NCI-H1417 (cell line): ENCODE results near the gene CMIP.
"Not testable (repeated sequence)": the region's sequence is repeated elsewhere in the genome, so short reads cannot be mapped to it uniquely, and the experiment has no call there.

Experiments used
- DNase-seq, 3 experiments: peaks; one replicate each; lab custom pipeline; 2025; lab: John Stamatoyannopoulos, UW

Gene CMIP

DNA sequence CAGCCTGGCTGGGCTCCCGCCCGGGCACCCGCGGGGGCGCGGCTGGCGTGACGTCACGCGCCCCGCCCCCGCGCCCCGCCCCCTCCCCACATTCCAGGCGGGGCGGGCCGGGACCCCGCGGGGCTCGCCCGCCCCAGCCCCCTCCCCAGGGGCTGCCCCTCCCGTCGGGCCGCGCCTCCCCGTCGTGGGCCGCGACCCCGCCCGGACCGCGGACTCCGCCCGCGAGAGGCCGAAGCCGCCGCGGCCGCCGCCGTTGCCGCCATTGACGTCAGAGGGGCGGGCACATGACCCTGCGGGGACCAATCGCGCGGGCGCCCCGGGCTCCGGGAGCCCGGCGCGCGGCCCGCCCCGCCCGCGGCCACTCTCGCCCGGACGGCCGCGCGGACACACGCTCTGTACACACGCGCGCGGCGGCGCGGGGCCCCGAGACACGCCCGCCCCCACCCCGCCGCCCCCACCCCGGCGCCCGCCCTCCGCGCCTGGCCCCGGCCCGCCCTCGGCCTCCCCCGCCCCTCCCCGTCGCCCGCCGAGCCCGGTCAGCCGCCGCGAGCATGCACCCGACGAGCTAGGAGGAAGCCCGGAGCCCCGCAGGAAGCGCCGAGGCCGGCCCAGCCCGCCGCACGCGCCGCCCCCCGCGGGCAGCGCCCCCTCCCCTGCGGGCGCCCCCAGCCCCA, at the start of gene CMIP:
TSS of gene CMIP (plus strand) at position 361 of the 674 bp plus-strand sequence.
- peak; percentile 73 to 80 (median 78) for DNase-seq

DNA sequence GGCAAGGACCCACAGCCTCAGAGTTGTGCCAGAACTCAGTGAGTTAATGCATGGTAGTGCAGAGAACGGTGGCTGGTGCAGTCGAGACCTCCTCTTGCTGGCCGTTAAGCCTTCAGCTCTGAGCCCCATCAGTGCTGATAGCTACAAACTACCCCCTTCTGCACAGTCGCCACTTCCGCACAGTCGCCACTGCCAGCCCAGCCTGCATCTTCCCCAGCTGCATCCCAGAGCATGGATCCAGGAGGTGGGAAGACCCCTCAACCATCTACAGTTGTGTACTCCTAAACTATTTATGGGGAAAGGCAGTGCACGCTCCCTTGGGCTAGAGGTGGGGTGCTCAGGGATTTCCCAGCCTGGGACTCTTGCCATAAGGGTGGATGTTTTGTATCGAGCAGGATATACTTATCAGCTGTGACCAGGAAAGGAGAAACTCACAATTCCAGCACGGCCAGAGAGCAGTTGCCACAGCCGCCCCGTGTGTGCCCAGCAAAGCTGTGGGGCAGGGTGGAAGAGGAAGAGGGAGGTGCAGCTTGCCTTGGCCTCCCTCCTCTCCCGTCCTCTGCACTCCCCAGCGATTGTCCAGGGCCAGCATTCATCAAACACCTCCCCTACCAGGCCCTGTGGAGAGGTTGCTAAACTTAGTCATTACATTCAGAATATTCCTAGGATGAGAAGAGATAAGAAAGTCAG, 49.5 kb upstream of the CMIP start:
- DNase-seq = no peak

DNA sequence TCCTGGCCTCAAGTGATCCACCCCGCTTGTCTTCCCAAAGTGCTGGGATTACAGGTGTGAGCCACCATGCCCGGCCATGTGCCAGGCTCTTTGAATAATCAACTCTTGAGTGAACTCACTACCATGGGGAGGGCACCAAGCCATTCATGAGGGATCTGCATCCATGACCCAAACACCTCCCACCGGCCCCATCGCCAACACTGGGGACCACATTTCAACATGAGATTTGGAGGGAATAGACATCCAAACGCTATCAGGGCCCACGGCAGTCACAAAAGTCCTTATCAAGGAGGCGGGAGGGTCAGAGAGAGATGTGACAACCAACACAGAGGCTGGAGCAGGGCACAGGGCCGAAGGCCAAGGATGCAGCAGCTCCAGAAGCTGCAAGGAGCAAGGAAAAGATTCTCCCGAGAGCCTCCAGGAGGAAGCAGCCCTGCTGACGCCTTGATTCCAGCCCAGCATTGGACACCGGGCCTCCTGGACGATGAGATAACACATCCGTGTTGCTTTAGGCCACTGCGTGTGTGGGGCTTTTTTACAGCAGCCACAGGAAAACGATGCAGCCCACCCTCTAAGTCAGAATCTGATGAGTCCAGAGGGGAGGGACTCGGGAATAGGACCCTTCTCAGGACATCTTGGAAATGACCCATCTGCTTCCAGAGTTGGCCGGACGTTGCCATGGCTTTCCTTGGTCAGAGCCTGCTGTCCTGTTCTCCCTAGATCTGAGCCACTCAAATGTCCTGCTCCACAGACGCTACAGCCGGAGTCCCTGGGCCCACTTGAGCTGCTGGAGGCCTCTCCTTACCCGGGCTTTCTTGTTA, 47.3 kb upstream of the CMIP start:
- DNase-seq = no peak

DNA sequence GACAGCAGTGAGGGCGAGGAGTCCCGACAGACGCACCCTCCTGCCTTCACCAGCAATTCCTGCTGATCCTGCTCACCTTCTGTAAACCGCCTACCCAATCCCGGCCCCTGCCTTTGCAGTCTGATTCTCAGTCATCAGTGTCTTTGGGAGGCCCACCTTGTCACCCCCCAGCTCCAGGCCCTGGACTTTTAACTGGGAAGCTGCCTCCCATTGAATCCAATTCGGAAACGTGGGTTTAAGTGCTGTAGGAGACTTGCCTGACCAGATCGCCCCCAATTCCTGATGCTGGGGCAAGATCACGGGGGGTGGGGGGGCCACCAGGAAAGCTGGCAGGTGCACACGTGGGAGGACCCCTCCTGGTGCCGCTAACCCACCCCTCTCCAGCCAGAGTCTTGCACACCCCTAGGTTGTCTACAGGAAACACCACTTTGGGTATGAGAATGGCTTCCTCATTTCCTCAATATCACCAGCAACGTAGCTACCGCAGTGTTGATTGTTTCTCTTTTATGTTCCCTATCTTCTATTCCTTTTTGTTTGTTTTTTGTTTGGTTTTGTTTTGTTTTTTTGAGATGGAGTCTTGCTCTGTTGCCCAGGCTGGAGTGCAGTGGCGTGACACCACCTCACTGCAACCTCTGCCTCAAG, 46.6 kb upstream of the CMIP start:
- no peak for DNase-seq

DNA sequence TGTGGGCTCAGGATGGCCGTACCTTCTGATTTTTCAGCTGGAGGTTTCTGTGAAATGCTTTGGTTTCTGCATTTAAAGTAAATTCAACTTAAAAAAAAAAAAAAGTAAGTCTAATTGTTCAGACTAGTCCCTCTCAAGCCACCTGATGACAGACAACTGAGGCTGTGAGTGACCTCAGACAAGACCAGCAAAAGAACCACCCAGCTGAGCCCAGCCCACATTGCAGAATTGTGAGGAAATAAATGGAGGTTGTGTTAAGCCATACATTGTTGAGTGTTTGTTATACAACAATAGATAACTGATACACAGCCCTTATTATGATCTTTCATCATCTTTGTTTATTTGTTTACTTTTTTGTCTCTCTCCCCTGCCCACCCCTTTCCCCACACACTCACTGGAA, 44.7 kb upstream of the CMIP start:
- no peak for DNase-seq

DNA sequence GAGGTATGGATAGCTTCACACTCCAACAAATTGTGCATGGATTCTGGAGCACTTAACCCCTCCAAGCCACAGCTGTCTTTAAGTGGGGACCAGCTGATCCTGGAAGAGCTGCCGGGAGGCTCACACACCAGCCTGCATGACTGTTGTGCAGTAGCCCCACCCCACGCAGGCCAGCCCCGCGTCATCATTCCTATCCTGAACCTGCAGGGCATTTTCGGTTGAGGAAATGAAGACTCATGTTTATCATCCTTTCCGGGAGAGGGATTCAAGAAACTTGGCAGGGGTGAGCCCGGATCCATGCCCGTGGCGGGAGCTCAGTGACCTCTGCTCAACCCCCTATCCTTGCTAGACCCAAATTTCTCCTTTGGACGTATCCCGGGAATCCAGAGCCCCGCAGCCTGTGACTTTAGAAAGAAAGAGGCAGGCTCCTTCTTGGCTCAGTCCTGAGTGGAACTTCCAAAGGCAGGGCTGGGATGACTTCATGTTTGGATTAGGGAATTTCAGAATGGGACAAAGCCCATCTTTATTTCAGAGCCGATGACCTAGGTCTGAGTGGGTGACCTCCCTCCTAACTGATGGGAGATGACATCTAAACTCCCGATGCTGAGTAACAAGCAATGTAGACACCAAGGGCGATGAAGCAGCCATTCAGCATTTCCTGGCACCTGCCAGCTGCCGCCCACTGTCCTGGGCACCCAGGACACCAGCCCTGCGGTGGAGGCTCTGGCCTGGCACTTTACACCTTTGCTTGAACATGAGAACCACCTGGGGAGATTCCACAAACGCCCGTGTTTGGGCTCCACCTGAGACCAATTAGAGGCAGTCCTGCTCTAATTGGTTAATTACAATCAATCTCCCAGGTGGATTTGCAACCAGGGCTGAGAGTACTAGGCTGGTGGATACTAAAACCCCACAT, 43.3 kb upstream of the CMIP start:
- DNase-seq = peak in 2 of 3 experiments; percentile 34 to 73

DNA sequence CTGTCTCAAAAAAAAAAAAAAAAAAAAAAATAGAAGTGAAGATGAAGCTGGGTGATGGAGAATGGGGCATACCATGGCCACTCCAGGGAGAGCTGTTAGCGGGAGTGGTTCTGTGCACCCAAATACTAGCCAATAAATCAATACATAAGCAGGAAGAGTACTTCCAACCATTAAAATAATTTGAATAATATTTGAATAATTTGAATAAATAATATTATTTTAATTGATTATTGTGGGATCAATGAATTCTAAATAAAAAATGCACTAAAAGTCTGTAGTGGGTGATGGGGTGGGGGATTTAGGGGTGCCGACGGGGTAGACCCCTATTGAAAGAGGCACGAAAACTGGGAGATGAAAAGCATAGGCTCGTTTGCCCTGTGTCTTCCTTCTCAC, 41.4 kb upstream of the CMIP start:
- no peak for DNase-seq

DNA sequence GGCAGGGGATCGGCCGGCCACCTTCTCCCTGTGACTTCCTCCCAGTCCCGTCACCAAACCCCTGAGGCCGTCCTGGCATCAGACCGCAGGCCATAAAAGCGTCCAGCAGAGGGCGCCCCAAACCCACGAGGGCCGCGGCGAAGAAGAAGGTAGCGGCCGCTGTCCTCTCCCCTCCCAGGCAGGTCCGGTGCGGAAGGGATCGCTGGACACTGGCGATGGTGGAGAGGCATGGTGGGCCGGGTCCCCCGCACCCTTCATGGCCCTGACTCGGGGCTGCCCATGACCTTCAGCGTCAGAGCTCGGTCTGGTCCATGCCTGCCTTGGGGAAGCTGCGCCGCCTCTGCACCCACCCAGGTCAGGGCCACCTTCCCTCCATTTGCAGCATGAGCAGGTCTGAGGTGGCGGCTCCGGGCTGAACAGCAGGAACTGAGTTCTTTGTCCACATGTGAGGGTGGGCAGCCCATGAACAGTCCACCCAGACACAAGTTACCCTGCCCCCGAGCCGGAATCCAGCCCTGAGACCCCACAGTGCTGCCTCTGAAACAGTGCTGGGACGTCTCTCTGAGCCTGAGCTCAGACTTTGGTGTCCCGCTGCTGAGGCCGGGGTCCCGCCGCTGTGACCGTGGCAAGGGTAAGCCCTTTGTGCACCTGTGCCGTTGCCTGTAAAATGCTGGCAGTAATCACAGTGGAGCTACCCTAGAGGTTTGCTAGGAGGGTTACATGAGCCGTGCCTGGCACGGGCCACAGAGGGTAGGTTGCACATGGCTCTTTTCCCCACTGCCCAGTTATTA, 40.8 kb upstream of the CMIP start:
- peak; percentile 53 to 80 (median 63) for DNase-seq

DNA sequence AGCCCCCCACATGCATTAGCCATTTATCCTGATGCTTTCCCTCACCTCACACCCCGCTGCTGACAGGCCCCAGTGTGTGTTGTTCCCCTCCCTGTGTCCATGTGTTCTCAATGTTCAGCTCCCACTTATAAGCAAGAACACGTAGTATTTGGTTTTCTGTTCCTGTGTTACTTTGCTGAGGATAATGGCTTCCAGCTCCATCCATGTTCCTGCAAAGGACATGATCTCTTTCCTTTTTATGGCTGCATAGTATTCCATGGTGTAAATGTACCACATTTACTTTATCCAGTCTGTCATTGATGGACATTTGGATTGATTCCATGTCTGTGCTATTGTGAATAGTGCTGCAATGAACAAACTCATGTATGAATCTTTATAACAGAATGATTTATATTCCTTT, 39.6 kb upstream of the CMIP start:
- DNase-seq = not testable (repeated sequence)

DNA sequence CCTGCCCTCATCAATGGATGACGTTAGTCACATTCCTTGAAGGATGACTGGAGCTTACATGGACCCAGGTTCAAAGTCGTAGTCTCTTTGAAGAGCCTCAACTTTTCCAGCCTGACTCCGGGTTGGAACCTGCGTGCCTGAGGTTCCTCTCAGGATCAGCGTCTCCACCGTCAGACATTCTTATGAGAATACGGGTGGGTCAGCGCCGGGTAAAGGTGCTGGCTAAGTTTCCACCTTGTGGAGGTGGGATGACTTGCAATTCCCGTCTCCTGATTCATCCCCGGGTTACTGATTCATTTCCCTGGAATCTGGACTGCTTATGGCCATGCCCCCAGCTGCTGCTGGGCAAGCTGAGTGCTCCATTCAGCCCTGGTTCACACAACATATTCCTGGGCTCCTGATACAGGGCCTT, 38.9 kb upstream of the CMIP start:
- DNase-seq = no peak

DNA sequence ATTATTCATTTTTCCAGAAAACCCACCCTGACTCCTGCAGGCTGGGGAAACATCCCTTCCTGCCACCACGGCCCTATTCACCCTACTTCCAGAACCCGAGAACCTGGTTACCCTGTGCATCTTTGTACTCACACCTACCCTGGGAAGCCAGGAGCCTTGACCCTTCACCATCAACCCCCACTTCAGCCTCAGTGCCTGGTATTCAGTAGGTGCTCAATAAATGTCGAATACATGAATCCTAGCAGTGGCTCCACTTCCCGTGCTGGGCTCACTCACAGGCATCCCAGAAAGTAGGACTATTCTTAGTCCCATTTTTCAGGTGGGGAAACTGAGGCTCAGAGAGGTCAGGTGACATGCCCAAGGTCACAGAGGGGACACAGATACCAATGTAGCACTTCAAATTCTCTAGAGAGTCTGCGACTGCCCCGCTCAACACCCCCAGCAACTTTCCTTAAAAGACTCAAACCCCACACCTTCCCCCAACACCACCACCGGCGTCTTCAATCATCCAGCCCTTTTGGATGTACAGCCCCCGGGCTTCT, 36.1 kb upstream of the CMIP start:
- no peak for DNase-seq

DNA sequence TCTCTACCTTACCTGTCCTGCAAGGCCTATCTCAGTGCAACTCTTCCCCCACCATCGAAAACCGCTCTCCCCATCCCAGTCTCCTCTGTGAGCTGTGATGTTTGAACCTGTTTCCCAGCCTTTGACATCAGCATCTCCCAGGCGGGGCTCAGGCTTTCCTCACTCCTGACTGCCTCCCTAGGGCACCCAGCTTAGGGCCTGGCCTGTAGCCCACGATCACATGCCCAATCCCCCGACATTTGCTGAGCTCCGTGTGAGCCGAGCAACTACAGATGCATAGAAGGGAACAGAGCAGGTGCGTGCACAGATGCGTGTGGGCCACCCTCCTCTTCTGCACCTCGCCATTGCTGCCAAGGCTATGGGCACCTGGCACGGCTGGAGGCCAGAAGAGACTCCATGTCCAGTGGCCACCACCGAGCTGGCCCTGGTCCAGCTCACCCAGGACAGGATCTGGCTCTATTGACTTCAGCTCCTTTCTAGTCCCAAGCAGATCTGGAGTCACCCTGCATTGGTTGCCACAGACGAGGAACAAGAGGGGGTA, 35.5 kb upstream of the CMIP start:
- no peak for DNase-seq

DNA sequence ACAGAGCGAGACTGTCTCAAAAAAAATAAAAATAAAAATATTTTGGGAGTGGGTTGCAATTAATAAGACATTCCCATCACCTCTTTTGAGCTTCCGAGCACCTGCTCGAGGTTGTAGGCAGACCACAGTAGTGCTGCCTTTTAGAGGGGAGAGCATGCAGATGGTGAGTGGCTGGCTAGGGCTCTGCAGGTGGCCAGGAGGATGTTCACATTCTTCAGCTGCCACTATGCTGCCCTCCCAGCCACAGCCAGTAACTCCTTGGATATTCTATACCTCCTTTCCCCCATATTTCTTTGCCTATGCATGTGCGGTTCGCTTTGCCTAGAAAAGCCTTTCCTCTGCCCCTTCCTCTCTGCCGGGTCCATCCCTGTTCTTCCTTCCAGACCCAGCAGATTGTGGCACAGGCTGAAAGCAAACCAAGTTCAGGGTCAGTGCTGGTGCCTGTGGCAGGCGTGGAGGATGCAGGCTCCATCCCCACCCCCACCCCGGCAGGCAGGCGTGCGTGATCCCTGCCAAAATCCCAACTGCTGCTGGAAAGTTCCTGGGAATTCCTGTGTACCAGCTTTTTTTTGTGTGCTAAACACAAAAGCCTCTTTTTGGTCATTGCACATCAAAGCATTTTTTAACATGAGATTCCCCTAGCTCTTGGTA, 33.8 kb upstream of the CMIP start:
- DNase-seq = no peak

DNA sequence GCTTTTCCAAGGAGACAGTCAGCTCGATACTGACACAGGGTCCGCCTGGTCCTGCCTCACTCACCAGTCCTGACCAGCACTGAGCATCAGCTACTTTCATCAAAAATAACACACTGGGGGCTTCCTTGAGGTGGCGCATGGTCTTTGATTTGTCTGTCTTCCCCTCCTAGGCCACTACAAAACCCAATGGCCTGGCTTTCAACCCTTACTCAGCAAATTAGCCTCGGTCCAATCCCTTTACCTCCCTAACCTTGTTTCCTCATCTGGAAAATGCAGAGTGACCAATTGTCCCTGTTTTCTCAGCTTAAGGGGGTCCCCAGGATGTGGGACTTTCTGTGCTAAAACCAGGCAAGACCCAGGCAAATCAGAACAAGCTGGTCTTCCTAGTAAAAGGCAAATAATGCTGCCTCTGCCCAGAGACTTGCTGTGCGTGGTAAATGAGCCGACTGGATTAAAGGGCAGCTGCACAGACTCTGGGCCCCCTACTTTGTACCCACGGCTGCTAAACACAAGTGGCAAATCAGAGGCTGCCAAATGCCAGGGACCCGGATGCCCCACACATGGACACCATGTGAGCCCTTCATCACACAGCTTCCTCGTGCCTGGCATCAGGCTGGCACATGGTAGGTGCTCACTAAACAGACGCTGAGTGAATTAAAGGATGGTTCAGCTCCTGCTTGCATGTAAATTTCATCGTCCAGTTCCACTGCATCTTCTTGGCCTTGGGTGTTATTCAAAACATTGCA, 31.2 kb upstream of the CMIP start:
- no peak for DNase-seq

DNA sequence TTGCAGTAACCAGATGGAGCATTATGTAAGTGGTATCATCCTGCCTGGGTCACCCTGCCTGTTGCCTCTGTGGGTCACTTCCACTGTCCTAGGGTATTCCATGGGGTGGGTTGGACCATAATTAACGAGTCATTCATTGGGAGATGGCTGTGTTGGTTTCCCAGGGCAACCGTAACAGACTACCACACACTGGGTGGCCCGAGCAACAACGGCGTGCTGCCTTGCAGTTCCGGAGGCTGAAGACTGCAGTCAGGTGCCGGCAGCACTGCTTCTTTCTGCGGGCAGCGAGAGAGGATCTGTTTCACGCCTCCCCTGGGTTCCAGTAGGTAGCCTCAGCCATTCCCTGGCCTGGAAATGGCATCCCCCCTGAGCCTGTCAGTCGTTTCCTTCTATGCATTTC, 28.9 kb upstream of the CMIP start:
- peak in 2 of 3 experiments; percentile 38 to 78 for DNase-seq

DNA sequence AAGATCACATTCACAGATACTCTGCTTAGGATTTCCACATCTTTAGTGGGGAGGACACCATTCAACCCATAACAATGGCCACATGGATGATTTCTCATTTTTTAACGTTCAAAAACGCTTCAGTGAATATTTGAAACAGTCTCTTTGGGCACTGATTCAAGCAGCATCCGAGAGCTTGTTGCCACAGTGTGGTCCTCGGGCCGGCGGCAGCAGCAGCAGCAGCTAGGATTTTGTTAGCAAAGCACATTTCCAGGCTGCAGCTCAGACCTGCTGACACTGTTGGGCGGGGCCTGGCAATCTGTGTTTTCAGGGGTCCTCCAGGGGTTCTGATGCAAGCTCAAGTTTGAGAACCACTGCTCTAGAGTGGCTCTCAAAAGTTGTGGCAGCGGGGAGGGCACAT, 27.9 kb upstream of the CMIP start:
- no peak for DNase-seq

DNA sequence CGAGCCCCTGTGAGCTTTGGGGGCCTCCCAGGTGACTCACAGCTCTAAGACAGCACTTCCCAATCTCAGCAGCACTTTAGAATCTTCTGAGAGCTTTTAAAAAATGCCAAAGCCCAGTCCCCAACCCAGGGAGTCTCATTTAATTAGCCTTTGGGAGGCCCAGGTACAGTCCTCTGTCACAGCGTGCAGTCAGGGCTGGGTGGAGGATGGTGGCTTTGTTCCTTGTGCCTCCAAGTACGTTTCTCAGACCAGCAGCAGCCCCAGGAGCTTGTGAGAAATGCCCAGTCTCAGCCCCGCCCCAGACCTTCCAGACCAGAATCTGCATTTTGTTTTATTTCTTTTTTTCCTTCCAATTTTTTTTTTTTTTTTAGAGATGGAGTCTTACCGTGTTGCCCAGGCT, 27.4 kb upstream of the CMIP start:
- DNase-seq = no peak

DNA sequence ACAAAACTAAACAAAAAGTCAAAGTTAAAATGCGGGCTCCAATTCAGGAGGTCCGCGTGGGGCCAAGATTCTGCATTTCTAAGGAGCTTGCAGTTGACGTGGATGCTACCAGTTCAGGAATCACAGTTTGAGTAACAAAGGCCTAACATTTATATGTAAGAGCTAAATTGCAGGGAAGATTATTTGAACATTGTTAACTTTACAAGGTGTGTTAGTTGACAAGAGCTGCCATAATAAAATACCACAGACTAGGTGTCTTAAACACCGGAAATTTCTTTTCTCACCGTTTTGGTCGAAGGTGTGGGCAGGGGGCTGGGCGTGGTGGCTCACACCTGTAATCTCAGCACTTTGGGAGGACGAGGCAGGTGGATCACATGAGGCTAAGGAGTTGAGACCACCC, 24.8 kb upstream of the CMIP start:
- no peak for DNase-seq

DNA sequence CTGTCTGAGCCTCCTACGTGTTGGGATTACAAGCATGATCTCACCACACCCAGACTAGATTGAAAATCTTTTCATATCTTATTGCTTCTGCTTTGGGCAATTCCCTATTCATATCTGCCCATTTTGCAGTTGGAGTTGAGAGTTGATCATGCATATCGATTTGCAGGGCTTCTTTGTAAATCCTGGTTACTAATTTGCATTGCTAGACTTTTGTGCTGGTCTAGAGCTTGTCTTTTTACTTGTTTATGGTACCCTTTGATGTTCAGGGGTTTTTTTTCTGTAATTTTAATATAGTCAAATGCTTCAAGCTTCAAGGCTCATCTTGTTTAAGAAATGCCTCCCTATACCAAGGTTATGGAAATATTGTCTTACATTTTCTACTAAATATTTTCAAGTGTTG, 23.5 kb upstream of the CMIP start:
- DNase-seq = no peak
